Measurements from ENCODE around the gene ABCC9.

GRCh38 chr12:21819678-21820077 is 121.5 kb downstream of the ABCC9 start:
- TF ChIP-seq CTCF (IDR thresholded peaks at IDR 0.05) (no peak), POLR2AphosphoS5 (IDR thresholded peaks at IDR 0.05; ENCODE audit: low read depth, low read length) (no peak), REST (IDR thresholded peaks at IDR 0.05; ENCODE audit: insufficient read depth in 1 of 2, low read depth in 2 of 2, low read length in 1 of 2) (no peak), TCF7L2 (IDR thresholded peaks at IDR 0.05; ENCODE audit: low read depth, low read length) (no peak)
